HG03139 (cell line): ENCODE data around the gene MFAP2.
"Not testable (repeated sequence)": the region's sequence is repeated elsewhere in the genome, so short reads cannot be mapped to it uniquely, and the experiment has no call there.

Experiments used
- ATAC-seq: cut with Tn5 transposase; IDR thresholded peaks from one replicate; pipeline ENCODE4 v1.9.1; 2021; ENCODE audit not compliant: unreplicated experiment

The MFAP2 gene

GRCh38 chr1:16931206-16931934, 49.0 kb downstream of the MFAP2 start:
- not testable (repeated sequence) for ATAC-seq

DNA sequence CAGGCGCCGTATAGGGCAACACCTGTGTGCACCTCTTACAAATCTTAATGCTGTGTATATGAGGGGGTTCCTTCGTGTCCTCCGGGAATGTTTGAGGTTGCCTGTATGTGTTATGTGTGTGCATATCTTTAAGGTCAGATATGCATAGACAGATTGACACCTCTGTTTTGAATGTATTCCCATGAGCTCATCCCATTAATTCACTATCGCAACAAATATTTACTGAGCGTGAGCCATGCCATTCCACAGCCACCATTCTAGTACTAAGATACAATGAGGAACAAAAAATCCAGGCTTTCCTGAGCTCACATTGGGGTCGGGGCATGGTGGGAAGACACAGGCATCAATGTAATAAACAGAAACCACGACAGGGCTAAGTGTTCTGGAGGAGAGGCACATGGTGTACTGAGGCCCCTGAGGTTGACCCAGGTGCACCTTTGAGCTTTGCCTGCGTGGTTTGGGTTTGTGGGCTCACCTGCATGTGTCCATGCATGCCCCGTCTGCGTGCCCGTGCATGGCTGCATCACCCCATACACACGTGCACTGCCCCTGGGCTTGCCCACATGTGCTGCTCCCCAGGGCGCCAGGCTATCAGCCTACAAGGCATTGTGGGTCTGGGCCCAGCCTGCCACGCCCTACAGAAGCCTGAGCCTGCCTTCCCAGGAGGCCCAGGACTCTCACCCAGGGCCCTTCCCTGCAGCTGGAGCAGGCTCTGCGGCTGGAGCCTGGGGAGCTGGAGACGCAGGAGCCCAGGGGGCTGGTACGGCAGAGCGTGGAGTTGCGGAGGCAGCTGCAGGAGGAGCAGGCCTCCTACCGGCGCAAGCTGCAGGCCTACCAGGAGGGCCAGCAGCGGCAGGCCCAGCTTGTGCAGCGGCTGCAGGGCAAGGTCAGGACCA, 51.0 kb downstream of the MFAP2 start:
- not testable (repeated sequence) for ATAC-seq

DNA sequence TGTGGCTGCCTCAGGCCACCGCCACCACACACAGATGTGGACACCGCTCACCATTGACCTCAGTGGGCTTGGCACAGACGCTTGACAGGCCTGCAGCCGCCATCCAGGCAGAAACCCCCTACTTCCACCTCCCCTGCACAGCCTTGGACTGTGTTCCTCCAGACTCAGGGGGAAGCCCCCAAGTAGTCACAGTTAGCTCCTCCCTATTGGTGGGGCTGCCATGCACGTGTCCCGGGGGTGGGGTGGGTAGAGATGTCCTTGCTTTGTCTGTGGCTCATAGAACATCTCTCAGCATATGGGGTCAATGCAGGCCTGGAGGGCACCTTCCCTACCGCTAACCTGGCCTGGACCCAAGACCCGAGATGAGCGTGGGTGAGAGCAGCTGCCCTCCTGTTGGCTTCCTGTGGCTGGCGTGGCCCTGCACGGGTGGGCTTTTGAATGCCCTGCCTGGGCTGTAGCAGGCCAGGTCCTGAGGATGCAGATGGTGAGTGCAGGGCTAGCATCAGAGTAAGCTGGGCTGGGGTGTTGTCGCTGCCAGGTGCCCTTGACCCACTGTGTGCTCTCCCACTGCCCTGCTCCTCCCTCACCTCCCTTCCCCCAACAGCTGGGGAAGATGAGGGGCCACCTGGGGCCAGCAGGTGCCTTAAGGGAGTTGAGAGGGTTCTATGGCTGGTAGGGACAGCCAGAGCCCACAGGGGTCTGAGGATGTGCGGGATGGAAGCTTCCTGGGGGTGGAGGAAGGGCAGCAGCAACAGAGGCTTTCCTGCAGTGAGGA, 52.5 kb downstream of the MFAP2 start:
- no peak for ATAC-seq

- ATAC-seq = no peak
Measured at GRCh38 chr1:16927256-16927655, 53.2 kb downstream of the MFAP2 start.

- ATAC-seq = no peak
Measured at GRCh38 chr1:16926491-16927073, 53.8 kb downstream of the MFAP2 start.

DNA sequence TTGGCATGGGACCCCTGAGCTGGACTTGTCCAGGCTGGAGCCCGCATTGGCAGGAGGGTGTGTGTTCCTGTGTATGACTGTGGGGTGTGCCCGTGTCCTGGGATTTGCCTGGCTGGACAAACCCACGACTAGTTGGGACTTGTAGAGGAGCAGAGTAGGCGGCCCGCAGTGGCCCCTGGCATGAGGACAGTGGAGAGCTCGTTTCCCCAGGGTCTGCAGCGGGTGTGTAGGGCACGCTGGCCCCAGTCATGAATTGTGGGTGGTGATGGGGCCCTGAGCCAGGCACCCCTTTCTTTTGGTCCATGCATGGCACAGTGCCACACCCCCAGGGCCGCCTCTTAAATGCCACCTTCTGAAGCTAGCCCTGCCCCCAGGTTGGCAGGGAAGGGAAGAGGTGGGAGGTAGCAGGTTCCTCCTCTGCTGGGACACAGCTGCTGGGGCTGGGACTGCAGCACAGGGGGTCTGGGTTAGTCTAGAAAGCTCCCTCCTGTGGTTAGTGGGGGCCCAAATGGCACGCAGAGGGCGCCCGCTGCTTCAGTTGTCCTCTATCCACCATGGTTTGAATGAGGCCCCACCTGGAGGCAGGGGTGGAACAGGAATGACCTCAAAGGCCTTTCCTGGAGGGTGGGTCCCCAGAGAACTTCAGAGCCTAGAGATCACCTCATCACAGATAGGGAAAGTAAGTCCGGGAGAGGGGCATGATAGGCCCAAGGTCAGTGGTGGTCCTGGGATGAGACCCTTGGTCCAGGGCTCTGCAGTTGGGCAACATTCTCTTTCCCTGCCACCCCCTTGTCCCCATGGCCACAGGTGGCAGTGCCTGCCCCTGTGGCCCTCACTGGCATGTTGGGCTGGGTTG, 54.6 kb downstream of the MFAP2 start:
- ATAC-seq = no peak

DNA sequence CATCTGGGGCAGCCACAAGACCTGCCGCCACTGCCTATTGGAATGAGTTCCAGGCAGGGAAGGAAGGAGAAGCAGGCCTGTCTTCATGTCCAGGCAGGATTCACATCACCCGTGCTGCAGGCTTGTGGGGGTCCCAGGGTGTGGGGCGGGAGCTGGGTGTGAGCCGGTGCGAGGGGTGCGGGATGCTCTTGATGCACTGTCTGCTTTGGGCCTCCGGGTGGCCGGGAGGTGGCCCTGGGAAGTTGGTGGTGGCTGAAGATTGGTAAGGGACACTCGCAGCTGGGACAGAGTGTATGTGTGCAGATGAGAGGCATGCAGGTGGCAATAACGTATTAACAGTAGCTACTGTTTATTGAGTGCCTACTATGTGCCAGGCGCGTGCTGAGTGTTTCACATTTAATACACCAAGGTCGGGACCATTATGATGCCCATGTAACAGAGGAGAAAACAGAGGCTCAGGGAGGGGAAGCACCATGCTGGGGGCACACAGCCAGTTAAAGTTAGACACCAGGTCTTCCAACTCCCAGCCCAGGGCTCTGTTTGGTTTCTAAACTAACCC, 55.4 kb downstream of the MFAP2 start:
- ATAC-seq = no peak
